ENCODE measurements around the gene NAA25. TPM values are rescaled to one million over a fixed set of nuclear protein-coding genes. Genes with fewer than 3 reads are reported as not detected.
"Not testable (repeated sequence)": the region's sequence is repeated elsewhere in the genome, so short reads cannot be mapped to it uniquely, and the experiment has no call there.

The NAA25 gene
- total and polyA plus RNA-seq, 7 donors, result 10.9 to 46.5 (median 28.1) TPM

- DNase-seq (no peak), ATAC-seq (peak in 2 of 4 donors; percentile 16 to 54)
- WGBS, 3 donors, result 36 to 63% (median 39%) methylated on average over 4 of the region's 4 CpGs
- Histone ChIP-seq H3K4me3 (no peak overlapping the region), H3K27ac (no peak overlapping the region), H3K36me3 (ENCODE audit: insufficient read depth in 1 of 2, low read depth in 1 of 2) (peaks cover 0 to 2% of the 10 kb centered on the region in 2 donors), H3K9me3 (no peaks in the 10 kb centered on the region), H3K4me1 (no peaks in the 10 kb centered on the region), H3K27me3 (ENCODE audit: insufficient read depth in 3 of 3, low read length in 2 of 3) (no peaks in the 10 kb centered on the region)
- intact Hi-C loops (cut with DNase I), result no loop called here
- TF ChIP-seq CTCF (IDR thresholded peaks at IDR 0.05), result no peak
These were observed 110.6 kb downstream of the NAA25 start for GRCh38 chr12:111998015-111998414.

GRCh38 chr12:111997300-111997699 is 111.3 kb downstream of the NAA25 start:
- Histone ChIP-seq H3K27me3 (ENCODE audit: insufficient read depth in 3 of 3, low read length in 2 of 3) (no peaks in the 10 kb centered on the region), H3K9me3 (no peaks in the 10 kb centered on the region), H3K4me3 (no peak overlapping the region), H3K4me1 (no peaks in the 10 kb centered on the region), H3K27ac (no peak overlapping the region), H3K36me3 (ENCODE audit: insufficient read depth in 1 of 2, low read depth in 1 of 2) (peaks cover 0 to 2% of the 10 kb centered on the region in 2 donors)
- ATAC-seq (no peak), DNase-seq (no peak)
- no peak for TF ChIP-seq CTCF (IDR thresholded peaks at IDR 0.05)
- 87 to 94% (median 91%) methylated on average over 2 of the region's 2 CpGs for WGBS, 3 donors
- intact Hi-C loops (cut with DNase I), result no loop called here

- Histone ChIP-seq H3K9me3 (no peaks in the 10 kb centered on the region), H3K4me3 (no peak overlapping the region), H3K27me3 (ENCODE audit: insufficient read depth in 3 of 3, low read length in 2 of 3) (no peaks in the 10 kb centered on the region), H3K4me1 (no peaks in the 10 kb centered on the region), H3K27ac (no peak overlapping the region), H3K36me3 (ENCODE audit: insufficient read depth in 1 of 2, low read depth in 1 of 2) (peaks cover 2 to 5% of the 10 kb centered on the region in 2 donors)
- TF ChIP-seq CTCF (IDR thresholded peaks at IDR 0.05), result no peak
- DNase-seq (no peak), ATAC-seq (no peak)
- intact Hi-C loops (cut with DNase I), result no loop called here
- WGBS, 3 donors, result 95 to 100% (median 95%) methylated on average over 1 of the region's 1 CpG
These were observed 112.7 kb downstream of the NAA25 start for GRCh38 chr12:111995782-111996480.

- H3K27ac ChIP-seq; ATAC-seq; DNase-seq; H3K9me3 ChIP-seq; intact Hi-C loops (cut with DNase I); H3K4me1 ChIP-seq; H3K27me3 ChIP-seq (ENCODE audit: insufficient read depth in 3 of 3, low read length in 2 of 3); H3K4me3 ChIP-seq: not testable (repeated sequence)
- WGBS, 3 donors, result 73 to 79% (median 76%) methylated on average over 17 of the region's 17 CpGs
- H3K36me3 ChIP-seq (ENCODE audit: insufficient read depth in 1 of 2, low read depth in 1 of 2), result peaks cover 0 to 20% of the 10 kb centered on the region in 2 donors
These were observed 114.1 kb downstream of the NAA25 start for GRCh38 chr12:111994211-111995111.
